Activated CD4-positive, alpha-beta T cell treated with anti-CD3 and anti-CD28 coated beads, Interleukin-2, amount 50 U/mL, for 4 hours (primary cell): ENCODE results near the gene BSG.
"Not testable (repeated sequence)": the region's sequence is repeated elsewhere in the genome, so short reads cannot be mapped to it uniquely, and the experiment has no call there.

Experiments
- DNase-seq, 2 experiments: peaks; one replicate each; pipeline ENCODE4 v3.0.0-alpha.2; 2020

BSG gene

DNA sequence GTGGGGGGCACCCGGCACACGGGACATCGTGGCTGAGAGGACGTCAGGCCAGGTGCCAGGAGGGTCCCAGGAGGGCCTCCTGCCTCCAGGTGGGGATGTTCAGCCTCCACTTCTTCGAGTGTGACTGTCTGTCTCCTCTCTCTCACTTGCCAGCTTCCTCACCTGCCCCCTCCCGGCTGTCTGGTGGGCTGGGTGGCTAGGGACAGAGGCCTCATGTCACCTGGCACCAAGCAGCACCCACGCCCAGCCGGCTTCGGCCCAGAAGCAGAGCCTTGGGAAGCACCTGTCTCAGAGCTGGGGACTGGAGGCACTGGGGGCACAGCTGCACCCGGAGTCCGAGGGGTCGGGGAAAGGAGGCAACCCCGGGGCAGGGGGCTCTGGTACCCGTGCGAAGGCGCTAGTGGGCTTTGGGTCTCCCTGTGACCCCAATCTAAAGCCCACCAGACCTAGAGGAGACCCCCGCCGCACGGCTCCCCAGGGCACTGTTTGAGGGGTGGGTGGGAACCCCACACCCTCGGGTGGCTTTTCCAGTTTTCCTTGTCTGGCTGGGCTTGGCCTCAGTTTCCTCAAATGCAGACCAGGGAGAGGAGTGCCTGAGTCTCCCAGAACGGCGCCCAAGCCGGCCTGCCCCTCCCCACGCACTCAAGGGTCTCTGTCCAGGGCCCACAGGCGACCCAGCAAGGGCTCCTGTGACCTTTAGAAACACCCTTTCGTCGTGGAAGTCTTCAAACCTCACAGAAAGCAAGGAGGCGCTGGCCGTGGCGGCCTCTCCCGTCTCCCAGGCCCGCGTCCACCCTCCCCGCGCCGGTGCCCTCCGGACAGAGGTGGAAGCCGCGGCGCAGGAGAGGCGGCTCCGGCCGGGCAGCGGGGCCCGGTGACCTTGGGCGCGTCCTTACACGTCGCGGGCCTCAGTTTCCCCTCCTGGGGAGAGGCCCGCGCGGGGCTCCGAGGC is 16.6 kb downstream of the BSG start:
- no peak for DNase-seq

DNA sequence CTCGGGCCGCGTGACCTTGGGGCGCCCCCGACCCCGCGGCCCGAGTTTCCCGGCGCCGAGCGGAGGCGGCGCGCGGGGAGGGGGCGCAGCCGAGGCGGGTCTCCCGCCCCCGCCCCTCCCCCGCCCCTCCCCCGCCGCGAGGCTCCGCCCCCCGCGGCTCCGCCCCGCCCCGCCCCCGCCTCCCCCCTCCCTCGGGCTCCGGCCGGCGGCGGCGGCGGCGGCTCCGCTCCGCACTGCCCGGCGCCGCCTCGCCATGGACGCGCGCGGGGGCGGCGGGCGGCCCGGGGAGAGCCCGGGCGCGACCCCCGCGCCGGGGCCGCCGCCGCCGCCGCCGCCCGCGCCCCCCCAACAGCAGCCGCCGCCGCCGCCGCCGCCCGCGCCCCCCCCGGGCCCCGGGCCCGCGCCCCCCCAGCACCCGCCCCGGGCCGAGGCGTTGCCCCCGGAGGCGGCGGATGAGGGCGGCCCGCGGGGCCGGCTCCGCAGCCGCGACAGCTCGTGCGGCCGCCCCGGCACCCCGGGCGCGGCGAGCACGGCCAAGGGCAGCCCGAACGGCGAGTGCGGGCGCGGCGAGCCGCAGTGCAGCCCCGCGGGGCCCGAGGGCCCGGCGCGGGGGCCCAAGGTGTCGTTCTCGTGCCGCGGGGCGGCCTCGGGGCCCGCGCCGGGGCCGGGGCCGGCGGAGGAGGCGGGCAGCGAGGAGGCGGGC is 17.4 kb downstream of the BSG start, which contains the start of gene HCN2:
TSS of gene HCN2 (plus strand) at position 189 of the 703 bp plus-strand sequence. CDS start at position 254, 65 bp downstream.
- no peak for DNase-seq

DNA sequence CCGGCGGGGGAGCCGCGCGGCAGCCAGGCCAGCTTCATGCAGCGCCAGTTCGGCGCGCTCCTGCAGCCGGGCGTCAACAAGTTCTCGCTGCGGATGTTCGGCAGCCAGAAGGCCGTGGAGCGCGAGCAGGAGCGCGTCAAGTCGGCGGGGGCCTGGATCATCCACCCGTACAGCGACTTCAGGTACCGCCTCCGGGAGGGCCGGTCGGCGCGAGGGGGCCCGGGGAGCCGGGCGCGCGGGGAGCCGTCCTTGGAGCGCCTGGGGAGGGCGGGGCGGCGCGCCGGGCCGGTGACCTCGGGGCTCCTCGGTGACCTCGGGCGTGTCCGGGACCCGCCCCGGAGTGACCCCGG is 18.0 kb downstream of the BSG start:
- DNase-seq = no peak

DNA sequence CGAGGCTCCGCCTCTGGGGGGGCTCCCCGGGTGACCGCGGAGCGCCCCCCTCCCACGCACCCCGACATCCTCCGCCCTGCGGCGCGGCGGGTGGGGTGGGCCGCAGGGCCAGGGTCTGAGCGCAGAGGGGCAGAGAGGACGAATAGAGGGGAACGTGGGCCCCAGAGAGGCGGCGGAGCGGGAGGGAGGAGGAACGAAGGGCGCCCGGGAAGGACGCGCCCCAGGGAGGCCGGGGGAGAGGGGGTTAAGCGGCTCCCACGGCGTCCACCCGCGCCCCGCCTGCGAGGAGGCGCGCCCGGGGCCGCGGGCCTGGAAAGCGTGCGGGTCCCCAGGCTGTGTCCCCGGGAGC is 18.3 kb downstream of the BSG start:
- no peak for DNase-seq

DNA sequence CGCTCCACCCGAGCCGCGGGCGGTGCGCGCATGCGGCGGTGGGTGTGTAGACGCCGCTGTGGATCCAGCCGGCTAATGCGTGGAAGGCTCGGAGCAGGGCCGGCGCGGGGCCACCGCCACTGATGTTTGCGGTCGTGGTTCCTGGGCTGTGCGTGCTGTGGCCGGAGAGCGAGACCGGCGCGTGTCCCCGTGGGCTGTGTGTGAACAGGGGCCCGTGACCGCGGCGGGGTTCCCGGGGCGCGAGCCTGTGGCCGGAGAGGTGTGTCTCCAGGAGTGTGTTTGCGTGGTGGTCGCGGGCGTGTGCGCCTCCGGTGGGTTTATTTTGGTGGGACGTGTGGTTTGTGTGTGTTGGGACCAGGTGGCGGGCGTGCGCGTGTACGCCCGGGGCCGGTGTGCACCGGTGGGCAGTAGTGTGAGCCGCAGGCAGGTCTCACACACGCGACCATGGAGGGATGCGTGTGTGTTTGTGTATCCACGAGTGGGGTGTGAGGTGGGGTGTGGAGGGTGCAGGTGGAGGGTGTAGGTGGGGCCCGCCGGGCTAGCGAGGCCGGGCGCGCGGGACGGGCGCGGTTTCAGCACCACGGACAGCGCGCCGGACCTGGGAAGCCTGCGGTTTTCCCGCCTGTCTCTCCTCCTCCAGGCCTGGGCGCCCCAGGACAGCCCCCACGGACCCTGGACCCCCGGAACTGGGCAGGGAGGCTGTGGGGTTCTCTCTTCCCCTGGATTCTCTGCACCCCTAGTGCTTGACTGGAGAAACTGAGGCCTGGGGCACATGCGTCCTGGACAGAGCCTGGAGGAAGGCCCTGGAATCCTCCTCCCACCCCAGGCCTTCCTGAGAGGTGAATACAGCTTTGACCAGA is 18.9 kb downstream of the BSG start:
- no peak for DNase-seq

DNA sequence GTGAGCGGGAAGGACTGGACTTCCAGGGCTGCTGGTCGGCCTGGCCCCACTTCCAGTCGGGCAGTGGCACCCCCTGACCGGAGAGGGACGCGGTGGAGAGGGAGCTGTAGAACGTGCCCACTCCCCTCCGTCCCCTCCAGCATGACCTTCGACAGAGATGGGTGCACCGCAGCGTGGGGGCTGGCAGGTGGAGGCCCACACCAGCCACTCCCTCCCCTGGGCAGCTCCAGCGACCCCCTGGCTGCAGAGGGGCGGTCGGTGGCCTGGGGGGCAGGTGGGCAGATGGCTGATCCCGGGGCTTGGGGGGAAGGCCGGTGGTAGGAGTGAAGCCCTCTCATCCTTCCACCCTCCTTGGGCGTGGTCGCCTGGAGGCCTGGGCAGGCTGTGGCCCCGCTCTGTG is 19.7 kb downstream of the BSG start:
- DNase-seq = no peak

DNA sequence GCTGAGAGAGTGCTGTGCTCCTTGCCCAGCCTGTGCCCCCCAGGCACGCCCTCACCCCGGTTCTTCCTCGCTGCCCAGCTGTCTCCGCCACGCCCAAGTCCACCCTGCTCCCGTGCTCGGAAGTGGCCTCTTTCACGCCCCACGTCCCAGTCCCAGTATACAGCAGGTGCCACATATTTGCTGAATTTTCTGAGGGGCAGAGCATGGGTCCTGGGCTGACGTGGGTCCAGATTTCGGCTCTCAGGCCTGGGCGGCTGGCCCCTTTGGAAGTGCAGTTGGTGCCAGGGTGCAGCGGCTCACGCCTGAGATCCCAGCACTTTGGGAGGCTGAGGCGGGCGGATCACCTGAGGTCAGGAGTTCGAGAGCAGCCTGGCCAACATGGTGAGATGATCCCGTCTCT is 20.7 kb downstream of the BSG start:
- DNase-seq = no peak

DNA sequence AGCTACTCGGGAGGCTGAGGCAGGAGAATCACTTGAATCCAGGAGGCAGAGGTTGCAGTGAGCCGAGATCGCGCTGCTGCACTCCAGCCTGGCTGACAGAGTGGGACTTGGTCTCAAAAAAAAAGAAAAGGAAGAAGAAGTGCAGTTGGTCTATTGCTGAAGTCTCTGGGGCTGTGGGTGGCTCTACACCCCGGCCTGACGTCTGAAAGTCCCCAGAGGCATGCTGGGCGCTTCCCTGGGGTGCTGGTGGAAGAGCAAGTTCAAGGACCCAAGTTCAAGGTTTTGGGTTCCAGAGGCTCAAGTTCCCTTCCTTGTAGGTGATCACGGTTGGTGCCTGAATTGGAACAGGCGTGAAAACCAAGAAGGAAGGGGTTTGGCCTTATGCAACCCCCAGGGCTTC is 21.1 kb downstream of the BSG start:
- DNase-seq = no peak

DNA sequence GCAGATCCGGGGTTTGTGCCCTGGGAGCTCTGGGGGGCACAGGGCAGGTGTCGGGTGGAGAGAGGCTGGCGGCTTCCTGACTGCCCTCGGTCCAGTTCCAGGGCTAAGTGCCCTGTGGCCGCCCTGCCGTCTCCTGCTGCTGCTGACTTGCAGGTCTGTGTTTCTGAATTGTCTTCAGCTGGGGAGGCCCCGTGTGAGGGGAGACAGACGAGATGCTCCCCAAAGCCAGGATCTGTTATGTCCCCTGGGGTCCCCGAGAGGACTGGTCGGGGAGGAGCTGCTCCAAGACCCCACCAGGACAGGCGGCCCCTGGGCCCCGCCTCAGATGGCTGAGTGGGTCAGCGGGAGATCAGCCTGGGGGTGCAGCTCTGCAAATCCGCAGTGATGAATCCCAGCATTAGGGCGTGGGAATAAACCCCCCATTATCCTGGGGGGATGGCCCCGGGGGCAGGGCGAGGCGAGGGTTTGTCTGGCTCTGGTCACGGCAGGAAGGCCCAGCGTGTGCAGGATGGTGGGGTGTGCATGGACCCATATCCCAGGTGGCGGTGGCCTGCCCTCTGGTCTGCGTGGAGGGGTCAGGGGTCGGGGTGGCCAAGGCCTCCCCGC is 22.0 kb downstream of the BSG start:
- DNase-seq = no peak

DNA sequence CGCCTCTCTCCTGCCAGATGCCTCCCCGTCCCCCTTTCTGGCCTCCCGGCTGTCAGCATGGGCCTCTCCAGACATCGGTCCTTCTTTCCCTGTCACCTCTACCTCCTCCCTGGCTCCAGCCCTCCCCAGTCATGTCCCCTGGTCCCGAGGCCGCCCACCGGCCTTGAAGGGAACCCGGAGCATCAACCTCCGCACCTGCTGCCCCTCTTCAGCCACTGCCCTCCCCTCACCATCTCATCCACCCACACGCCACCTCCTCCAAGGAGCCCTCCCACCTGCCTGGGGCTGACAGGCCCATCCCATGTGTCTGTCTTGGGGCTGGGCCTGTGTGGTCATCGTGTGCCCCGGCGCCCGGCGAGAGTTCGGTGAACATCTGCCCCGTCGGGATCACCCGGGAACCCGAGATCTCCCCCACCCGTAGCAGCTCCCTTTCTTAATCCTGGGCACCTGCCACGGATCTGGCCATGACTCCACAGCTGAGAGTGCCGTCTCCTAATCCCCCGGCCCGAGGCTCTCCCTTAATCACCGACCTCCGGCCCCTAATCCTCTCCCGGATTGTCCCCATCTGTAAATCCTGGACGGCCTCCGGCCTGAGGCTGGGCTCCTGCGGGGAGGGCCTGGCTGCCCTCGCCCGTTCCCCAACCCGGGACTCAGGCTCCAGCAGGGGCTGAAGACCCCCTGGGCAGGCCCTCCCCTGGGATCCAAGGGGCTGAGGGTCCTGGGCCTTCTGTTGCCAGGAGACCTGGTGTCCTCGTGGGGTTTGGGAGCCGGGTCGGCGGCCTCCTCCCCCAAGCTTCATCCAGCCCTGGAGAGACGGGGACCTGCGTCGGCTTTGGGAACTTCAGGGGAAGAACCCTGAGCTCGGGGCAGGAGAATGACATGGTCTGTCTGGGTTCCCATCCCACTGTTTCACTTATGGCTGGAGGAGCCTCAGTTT is 23.2 kb downstream of the BSG start:
- no peak for DNase-seq

DNA sequence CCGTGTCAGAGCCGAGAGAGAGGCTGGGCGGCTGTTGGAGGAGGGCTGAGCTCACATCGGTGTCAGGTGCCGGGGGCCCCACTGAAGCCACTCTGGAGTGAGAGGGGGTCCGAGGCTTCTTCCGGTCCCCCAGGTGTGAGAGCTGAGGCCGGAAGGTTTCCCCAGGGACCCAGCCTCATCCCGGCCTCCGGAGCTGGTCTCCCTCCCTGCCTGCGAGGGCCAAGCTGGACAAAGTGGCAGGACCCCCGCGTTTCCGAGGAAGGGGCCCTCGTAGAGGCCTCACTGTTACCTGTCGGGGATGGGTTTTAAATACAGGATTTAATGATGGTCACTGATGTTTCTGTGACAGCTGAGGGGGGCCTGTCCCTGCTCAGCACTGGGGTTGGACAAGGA is 23.9 kb downstream of the BSG start:
- DNase-seq = no peak

DNA sequence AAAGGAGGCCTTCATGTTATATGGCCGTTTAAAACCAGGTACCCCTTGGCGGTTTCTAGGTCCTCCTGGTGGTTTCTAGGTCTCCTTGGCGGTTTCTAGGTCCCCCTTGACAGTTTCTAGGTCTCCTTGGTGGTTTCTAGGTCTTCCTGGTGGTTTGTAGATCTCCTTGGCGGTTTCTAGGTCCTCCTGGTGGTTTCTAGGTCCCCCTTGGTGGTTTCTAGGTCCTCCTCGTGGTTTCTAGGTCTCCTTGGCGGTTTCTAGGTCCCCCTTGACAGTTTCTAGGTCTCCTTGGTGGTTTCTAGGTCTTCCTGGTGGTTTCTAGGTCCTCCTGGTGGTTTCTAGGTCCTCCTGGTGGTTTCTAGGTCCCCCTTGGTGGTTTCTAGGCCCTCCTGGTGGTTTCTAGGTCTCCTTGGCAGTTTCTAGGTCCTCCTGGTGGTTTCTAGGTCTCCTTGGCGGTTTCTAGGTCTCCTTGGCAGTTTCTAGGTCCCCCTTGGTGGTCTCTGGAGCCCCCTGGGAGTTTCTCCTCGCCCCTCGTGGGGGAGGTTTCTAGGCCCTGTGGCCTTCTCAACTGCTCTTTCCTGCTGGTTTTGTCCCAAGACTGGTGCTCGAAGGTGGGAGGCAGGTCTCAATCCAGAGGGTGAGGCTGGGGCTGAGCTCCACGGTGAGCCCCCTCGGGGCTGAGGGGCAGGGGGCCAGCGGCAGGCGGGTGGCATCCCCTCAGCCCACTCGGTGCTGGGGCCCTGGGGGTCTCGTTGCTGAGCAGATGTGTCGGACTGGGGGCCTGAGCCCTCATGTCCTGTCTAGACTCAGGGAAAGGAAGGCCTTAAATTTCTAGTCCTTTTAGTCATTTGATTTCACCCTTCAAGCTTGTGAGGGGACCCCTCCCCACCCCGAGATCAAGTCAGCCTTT is 25.3 kb downstream of the BSG start:
- DNase-seq = no peak

DNA sequence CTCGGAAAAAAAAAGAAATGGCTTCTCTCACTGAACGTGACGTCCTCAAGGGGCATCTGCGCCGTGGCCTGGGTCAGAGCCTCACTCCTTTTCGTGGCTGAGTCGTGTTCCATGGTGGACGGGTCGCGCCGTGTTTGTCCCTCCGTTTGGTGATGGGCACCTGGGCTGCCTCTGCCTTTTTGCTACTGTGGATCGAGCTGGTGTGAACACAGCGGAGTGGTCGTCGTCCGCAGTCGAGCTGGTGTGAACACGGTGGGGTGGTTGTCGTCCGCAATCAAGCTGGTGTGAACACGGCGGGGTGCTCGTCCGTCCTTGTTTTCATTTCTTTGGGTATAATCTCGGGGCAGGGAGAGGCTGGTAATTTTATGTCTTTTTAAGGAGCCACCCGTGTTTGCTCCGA is 28.9 kb downstream of the BSG start:
- DNase-seq = no peak

DNA sequence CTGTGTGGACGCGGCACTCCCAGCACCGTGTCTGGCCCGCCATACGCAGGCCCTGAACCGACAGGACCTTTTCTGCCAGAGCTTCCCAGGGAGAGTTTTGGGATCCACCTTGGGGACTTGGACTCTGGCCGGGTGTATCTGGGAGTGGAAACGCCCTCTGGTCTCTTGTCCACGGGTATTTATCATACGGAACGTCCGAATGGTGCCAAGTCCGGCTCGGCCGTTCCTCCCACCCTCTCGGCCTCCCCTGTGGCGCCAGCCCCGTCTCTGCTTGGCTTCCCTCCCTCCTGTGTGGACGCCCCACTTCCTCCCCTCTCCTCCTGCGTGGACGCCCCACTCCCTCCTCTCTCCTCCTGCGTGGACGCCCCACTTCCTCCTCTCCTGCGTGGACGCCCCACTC is 29.4 kb downstream of the BSG start:
- DNase-seq = no peak

DNA sequence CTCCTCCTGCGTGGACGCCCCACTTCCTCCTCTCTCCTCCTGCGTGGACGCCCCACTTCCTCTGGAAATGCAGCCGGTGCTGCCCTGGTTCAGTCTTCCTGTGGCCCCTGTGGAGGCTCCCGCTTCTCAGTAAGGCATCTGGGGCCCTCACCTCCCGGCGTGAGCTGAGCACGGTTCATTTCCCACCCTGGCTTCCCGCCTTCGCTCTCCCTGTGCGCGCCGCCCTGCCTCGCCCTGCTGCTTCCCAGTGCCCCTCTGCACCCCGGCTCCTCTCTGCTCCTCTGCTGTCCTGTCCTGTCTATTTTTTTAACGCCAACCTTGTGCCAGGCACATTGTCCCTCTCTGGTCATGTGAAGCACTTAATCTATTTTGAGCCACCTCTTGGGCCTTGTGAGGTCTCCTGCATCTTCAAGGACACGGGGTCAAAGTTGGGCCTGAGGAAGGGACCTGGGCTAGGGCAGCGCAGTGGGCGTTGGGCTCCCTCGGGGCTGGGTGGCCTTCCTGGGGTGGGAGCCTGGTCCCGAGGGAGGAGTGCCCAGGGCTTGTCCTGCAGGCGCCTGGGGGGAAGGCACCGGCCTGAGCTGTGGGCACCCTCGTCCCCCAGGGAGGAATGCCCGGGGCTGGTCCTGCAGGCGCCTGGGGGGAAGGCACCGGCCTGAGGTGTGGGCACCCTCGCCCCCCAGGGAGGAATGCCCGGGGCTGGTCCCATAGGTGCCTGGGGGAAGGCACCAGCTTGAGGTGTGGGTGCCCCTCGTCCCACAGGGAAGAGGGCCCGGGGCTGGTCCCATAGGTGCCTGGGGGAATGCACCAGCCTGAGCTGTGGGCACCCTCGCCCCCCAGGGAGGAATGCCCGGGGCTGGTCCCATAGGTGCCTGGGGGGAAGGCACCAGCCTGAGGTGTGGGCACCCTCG is 30.2 kb downstream of the BSG start:
- DNase-seq = no peak

DNA sequence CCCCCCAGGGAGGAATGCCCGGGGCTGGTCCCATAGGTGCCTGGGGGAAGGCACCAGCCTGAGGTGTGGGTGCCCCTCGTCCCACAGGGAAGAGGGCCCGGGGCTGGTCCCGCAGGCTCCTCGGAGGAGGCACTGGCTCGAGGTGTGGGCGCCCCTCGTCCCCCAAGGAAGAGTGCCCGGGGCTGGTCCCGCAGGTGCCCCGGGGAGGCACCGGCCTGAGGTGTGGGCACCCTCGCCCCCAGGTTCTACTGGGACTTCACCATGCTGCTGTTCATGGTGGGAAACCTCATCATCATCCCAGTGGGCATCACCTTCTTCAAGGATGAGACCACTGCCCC is 30.9 kb downstream of the BSG start:
- not testable (repeated sequence) for DNase-seq

DNA sequence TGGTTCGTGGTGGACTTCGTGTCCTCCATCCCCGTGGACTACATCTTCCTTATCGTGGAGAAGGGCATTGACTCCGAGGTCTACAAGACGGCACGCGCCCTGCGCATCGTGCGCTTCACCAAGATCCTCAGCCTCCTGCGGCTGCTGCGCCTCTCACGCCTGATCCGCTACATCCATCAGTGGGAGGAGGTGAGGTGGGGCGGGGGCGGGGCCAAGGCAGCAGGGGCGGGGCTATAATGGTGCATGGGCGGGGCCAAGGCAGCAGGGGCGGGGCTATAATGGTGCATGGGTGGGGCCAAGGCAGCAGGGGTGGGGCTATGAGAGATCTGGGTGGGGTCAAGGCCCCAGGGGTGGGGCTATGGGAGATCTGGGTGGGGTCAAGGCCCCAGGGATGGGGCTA is 31.4 kb downstream of the BSG start:
- not testable (repeated sequence) for DNase-seq

DNA sequence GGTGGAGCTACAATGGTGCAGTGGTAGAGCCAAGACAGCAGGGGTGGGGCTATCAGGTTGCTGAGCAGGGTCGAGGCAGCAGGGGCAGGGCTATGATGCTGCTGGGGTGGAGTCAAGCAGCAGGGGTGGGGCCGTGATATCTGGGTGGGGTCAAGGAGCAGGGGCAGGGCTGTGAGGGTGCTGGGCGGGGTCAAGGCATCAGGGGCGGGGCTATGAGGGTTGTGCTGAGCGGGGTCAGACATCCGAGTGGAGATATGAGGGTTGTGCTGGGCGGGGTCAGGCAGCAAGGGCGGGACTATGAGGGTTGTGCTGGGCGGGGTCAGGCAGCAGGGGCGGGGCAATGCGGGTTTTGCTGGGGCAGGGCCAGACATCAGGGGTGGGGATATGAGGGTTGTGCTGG is 32.0 kb downstream of the BSG start:
- no peak for DNase-seq

DNA sequence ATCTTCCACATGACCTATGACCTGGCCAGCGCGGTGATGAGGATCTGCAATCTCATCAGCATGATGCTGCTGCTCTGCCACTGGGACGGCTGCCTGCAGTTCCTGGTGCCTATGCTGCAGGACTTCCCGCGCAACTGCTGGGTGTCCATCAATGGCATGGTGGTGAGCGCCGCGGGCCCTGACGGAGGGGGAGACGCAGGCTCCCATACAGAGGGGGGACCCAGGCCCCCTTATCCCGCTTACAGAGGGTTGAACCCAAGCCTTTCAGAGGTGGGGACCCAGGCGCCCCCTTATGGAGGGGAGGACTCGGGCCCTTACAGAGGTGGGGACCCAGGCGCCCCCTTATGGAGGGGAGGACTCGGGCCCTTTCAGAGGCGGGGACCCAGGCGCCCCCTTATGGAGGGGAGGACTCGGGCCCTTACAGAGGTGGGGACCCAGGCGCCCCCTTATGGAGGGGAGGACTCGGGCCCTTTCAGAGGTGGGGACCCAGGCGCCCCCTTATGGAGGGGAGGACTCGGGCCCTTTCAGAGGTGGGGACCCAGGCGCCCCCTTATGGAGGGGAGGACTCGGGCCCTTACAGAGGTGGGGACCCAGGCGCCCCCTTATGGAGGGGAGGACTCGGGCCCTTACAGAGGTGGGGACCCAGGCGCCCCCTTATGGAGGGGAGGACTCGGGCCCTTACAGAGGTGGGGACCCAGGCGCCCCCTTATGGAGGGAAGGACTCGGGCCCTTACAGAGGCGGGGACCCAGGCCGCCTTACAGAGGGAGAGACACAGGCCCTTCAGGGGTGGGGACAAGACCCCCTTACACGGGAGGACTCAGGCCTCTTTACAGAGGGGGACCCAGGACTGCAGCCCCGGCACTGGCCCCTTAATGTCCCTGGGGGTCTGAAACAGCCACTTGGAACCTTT is 32.9 kb downstream of the BSG start:
- DNase-seq = not testable (repeated sequence)
